Activated B cell treated with CpG ODN at 0.5 μM for 24 hours (primary cell): ENCODE measurements around the gene ZNF80. TPM values are rescaled to one million over a fixed set of nuclear protein-coding genes. Genes with fewer than 3 reads are reported as not detected.

Experiments
- ATAC-seq: fragments of 200-7000 bp; cut with Tn5 transposase; one replicate; pipeline ENCODE4 v1.10.0; 2021; ENCODE audit warnings: low read depth, mild to moderate bottlenecking, moderate library complexity
- CTCF ChIA-PET: fragments of 350-600 bp; sonication (Branson Sonifier 250); formaldehyde crosslinking; loops from one replicate; lab custom pipeline; 2021; ENCODE audit warnings: antibody characterized with exemption; lab: Charles Lee
- POLR2A ChIA-PET: fragments of 350-600 bp; sonication (Branson Sonifier 250); formaldehyde crosslinking; loops from one replicate; lab custom pipeline; 2021; ENCODE audit warnings: antibody characterized with exemption; lab: Charles Lee
- DNase-seq: peaks from one replicate; pipeline ENCODE4 v3.0.0; 2022
- H3K27ac Mint-ChIP-seq: one replicate; pipeline ENCODE4 v1.8.0; 2020; ENCODE audit warnings: mixed read lengths
- H3K27me3 Mint-ChIP-seq: one replicate; pipeline ENCODE4 v1.8.0; 2021; ENCODE audit warnings: mixed read lengths
- H3K36me3 Mint-ChIP-seq: one replicate; pipeline ENCODE4 v1.8.0; 2021; ENCODE audit warnings: low read depth, mixed read lengths
- H3K4me1 Mint-ChIP-seq: one replicate; pipeline ENCODE4 v1.8.0; 2021; ENCODE audit warnings: mixed read lengths
- H3K4me3 Mint-ChIP-seq: one replicate; pipeline ENCODE4 v1.8.0; 2020; ENCODE audit warnings: mild to moderate bottlenecking, mixed read lengths
- H3K9me3 Mint-ChIP-seq: one replicate; pipeline ENCODE4 v1.8.0; 2020; ENCODE audit warnings: mixed read lengths
- intact Hi-C: fragments of 100-400 bp; cut with micrococcal nuclease; formaldehyde crosslinking; loops from one replicate; pipeline ENCODE4 v1.15.1; 2024
- total RNA-seq: library from RNA; stranded (reverse); gene quantifications from 2 replicates; pipeline ENCODE4 v1.2.3, GENCODE V29; 2022
- TF ChIP-seq, protein P1 (sequence below): fragments of 200-600 bp; IDR thresholded peaks from one replicate; pipeline ENCODE4 v1.8.0; 2022; ENCODE audit warnings: antibody characterized with exemption, mild to moderate bottlenecking

The ZNF80 gene
- total RNA-seq, 1 donor from 2014 or later, result 0.53 TPM

DNA sequence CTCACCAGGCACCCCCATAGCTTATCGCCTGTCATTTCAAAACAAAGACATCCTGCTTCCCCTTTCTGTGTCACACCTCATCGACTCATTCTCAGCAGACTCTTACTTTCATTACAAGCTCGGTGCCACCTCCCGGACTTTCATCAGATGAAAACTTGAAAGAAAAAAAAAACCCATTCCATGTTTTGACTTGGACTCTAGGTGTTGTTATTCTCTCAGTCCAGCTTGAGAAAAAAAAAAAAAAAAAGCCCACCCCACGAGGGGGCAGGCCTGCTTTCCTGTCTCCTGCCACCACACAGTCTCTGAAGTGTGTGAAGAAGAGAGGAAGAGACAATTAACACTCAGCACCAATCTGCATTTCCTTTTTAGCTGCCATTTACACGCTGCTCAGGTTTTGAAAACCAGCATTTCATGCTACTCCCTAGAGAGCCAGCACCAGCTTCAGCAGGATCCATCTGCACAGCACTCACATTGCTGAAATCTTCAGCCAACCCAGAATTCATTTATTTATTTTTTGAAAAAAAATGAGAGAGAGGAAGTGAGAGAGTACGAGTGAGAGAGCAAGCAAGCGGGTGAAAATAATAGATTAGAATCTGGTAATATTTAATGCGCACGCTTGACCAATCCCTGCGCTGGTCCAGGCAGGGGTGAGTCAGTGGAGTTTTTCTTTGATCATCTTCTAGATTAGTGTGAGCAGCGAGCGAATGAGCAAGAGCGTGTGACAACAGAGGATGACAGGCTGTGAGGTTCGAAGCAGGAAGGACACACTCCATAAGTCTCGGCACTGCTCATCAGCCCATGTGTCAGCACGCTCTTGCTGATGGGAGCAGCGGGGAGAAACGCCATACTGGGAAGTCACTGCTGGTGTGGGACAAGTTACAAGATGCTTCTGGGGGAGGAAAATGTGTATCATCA lies 23.5 kb downstream of the ZNF80 start:
- intact Hi-C loops, result loop anchor here (1.0 to 5.0 kb wide), 15 partner anchors 9 to 1652 kb away; partner anchors contain the start of genes ATG3, CCDC191, DRD3 and NAA50
- H3K27ac Mint-ChIP-seq, result no peak overlapping the region
- TF ChIP-seq, protein P1, sequence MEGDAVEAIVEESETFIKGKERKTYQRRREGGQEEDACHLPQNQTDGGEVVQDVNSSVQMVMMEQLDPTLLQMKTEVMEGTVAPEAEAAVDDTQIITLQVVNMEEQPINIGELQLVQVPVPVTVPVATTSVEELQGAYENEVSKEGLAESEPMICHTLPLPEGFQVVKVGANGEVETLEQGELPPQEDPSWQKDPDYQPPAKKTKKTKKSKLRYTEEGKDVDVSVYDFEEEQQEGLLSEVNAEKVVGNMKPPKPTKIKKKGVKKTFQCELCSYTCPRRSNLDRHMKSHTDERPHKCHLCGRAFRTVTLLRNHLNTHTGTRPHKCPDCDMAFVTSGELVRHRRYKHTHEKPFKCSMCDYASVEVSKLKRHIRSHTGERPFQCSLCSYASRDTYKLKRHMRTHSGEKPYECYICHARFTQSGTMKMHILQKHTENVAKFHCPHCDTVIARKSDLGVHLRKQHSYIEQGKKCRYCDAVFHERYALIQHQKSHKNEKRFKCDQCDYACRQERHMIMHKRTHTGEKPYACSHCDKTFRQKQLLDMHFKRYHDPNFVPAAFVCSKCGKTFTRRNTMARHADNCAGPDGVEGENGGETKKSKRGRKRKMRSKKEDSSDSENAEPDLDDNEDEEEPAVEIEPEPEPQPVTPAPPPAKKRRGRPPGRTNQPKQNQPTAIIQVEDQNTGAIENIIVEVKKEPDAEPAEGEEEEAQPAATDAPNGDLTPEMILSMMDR, result no peak
- ATAC-seq (peak; percentile 71), DNase-seq (peak; percentile 64)
- ChIA-PET CTCF (interaction anchor here (0.6 to 3.5 kb wide), 20 partner anchors 8 to 234 kb away, joined by 3 to 66 read pairs (median 4); partner anchors contain the start of gene DRD3), POLR2A (interaction anchor here (0.5 to 7.4 kb wide), 65 partner anchors 9 to 1571 kb away, joined by 3 to 334 read pairs (median 7); partner anchors contain the start of genes ATP6V1A, CCDC191, DRD3 and NAA50)
- H3K9me3 Mint-ChIP-seq, result no peaks in the 10 kb centered on the region
- H3K4me3 Mint-ChIP-seq, result no peak overlapping the region
- peaks cover 3% of the 10 kb centered on the region for H3K36me3 Mint-ChIP-seq
- no peaks in the 10 kb centered on the region for H3K27me3 Mint-ChIP-seq
- peaks cover 27% of the 10 kb centered on the region for H3K4me1 Mint-ChIP-seq

DNA sequence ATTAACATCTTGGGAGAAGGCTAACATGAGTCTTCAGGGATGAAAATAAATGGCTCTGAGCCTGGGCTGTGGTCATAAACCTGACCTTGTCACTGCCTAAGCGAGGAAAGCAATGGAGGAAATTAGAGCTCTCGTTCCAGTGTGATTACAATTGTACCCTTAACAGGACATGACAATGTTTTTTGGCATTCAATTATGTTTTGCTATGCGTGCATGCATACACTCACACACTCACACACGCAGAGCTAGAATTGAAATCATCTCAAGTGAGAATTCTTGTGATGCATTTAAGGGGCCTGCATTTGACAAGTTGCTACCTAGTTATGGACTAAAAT lies 24.1 kb downstream of the ZNF80 start:
- TF ChIP-seq, protein P1, result no peak
- Mint-ChIP-seq H3K4me3 (no peak overlapping the region), H3K27ac (no peak overlapping the region), H3K9me3 (no peaks in the 10 kb centered on the region), H3K27me3 (no peaks in the 10 kb centered on the region), H3K36me3 (peaks cover 3% of the 10 kb centered on the region), H3K4me1 (peaks cover 32% of the 10 kb centered on the region)
- no peak for DNase-seq
- peak; percentile 0 for ATAC-seq
- CTCF ChIA-PET, result interaction anchor here (0.7 to 3.5 kb wide), 19 partner anchors 9 to 234 kb away, joined by 3 to 66 read pairs (median 4); partner anchors contain the start of gene DRD3
- intact Hi-C loops, result loop anchor here (1.0 to 5.0 kb wide), 8 partner anchors 34 to 1651 kb away; partner anchors contain the start of genes ATG3, DRD3, SLC35A5 and USF3
- POLR2A ChIA-PET, result interaction anchor here (0.6 to 7.4 kb wide), 58 partner anchors 8 to 1571 kb away, joined by 3 to 334 read pairs (median 8); partner anchors contain the start of genes ATP6V1A, CCDC191, DRD3 and NAA50

DNA sequence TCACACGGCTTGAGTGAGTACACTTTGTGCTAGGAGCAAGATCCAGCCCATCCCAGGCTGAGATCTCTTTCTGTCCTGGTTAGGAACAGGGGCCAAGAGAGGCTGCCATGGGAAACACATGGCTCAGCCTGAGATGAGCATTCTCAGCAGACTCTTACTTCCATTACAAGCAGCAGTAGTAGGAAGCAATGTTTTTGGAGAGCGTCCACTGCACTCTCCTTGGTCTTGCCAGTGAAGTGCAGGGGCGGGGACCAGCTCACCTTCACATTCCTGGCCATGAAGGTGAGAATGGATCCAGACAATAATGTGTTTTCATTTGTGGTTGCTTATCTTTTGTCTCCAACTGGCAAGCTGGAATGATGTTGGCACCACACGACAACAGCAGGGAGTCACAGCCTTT lies 24.7 kb downstream of the ZNF80 start:
- Mint-ChIP-seq H3K4me1 (peaks cover 37% of the 10 kb centered on the region), H3K9me3 (no peaks in the 10 kb centered on the region), H3K27me3 (no peaks in the 10 kb centered on the region), H3K36me3 (peaks cover 3% of the 10 kb centered on the region), H3K4me3 (peak overlapping the region; percentile 29), H3K27ac (no peak overlapping the region)
- no peak for ATAC-seq
- TF ChIP-seq, protein P1, result no peak
- intact Hi-C loops, result loop anchor here (1.0 to 5.0 kb wide), 8 partner anchors 33 to 1650 kb away; partner anchors contain the start of genes ATG3, DRD3, SLC35A5 and USF3
- DNase-seq, result no peak
- ChIA-PET CTCF (interaction anchor here (1.2 to 3.5 kb wide), 5 partner anchors 10 to 235 kb away, joined by 4 to 66 read pairs (median 23); no protein-coding TSS in a partner anchor), POLR2A (interaction anchor here (0.9 to 7.4 kb wide), 22 partner anchors 8 to 934 kb away, joined by 3 to 334 read pairs (median 10); partner anchors contain the start of genes ATP6V1A, CCDC191, DRD3 and NAA50)

DNA sequence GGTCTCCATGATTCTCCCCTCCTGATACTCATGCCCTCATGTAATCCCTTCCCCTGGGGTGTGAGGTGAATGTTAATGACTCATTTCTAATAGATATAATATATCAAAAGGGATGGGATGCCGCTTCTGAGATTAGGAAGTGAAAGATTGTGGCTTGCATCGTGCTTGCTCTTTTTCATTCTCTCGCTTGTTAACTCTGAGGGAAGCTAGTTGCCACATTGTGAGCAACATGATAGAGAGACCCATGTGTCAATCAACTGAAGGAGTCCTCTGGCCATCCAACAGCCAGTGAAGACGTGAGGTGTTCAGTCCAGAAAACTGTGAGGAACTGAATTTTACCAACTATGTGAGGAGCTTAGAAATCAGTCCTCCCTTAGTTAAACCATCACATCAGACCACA lies 29.6 kb downstream of the ZNF80 start:
- peaks cover 38% of the 10 kb centered on the region for H3K4me1 Mint-ChIP-seq
- ChIA-PET CTCF (interaction anchor here (0.9 to 2.9 kb wide), 6 partner anchors 11 to 83 kb away, joined by 3 to 17 read pairs (median 4); no protein-coding TSS in a partner anchor), POLR2A (interaction anchor here (0.7 to 2.4 kb wide), 7 partner anchors 10 to 100 kb away, joined by 3 to 13 read pairs (median 5); no protein-coding TSS in a partner anchor)
- H3K27ac Mint-ChIP-seq, result peak overlapping the region; percentile 74
- H3K27me3 Mint-ChIP-seq, result no peaks in the 10 kb centered on the region
- peak; percentile 97 for ATAC-seq
- TF ChIP-seq, protein P1, result no peak
- H3K4me3 Mint-ChIP-seq, result peak overlapping the region; percentile 20
- H3K9me3 Mint-ChIP-seq, result no peaks in the 10 kb centered on the region
- no peak for DNase-seq
- intact Hi-C loops, result no loop called here
- H3K36me3 Mint-ChIP-seq, result no peaks in the 10 kb centered on the region
